Measurements from ENCODE around the gene SPPL3.

- TF ChIP-seq GABPA (IDR thresholded peaks at IDR 0.05; ENCODE audit: low read depth) (no peak), CTCF (IDR thresholded peaks at IDR 0.05; ENCODE audit: insufficient read depth, low read length) (no peak), POLR2AphosphoS5 (IDR thresholded peaks at IDR 0.05; ENCODE audit: low read depth) (no peak), SPI1 (IDR thresholded peaks at IDR 0.05; ENCODE audit: borderline replicate concordance, low read depth) (no peak), REST (IDR thresholded peaks at IDR 0.05; ENCODE audit: insufficient replicate concordance, low read depth) (no peak)
Observed at GRCh38 chr12:120938496-120938895, 34.3 kb upstream of the SPPL3 start.

Measured in HL-60 (cell line).